SH-SY5Y (cell line): Measurements from ENCODE around the gene POLRMT.

Experiments
- GATA2 ChIP-seq: IDR thresholded peaks from 2 replicates; pipeline ENCODE4 v1.6.1; 2011; ENCODE audit warnings: mild to moderate bottlenecking, low read depth, low read length
- GATA3 ChIP-seq: IDR thresholded peaks from 2 replicates; pipeline ENCODE4 v1.6.1; 2011; ENCODE audit warnings: low read depth, mild to moderate bottlenecking, low read length, moderate library complexity

DNA sequence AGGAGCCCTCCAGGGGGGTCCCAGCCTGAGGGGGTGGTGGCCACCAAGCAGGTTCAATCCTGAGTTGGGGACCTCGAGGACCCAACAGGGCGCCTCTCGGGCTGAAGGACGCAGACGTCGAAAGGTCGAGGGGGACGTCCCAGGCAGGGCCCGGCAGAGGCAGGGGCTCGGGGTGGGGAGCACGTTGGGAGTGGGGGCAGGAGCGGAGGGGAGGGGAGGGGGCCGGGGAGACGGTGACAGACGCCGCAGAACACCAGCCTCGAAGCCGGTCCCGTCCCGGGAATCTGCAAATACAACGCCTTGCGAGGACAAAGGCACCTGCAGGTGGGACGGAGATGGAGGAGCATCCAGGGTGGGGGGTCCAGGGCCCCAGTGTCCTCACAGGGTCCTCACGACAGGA lies 10.4 kb upstream of the POLRMT start:
- TF ChIP-seq GATA2: no peak
- no peak for TF ChIP-seq GATA3
